Omental fat pad (tissue), 4 donors: Measurements from ENCODE around the gene MAPK9. TPM values are rescaled to one million over a fixed set of nuclear protein-coding genes. Genes with fewer than 3 reads are reported as not detected.

Source experiments
- ATAC-seq: fragments of 150-250 bp; one replicate; pipeline ENCODE4 v1.9.1; 2016; ENCODE audit warnings: mild to moderate bottlenecking, moderate library complexity; ENCODE audit not compliant: low FRiP score
- DNase-seq: peaks from one replicate; pipeline ENCODE4 v3.0.0-alpha.2; 2019; ENCODE audit warnings: low spot score
- CTCF ChIP-seq, 3 donors: fragments of 450-650 bp; IDR thresholded peaks; one replicate each; pipeline ENCODE4 v1.5.1; 2016 to 2017; ENCODE audit warnings: antibody characterized with exemption in 3 of 3, mild to moderate bottlenecking in 3 of 3, moderate library complexity in 2 of 3
- total RNA-seq, 4 donors: library from RNA; depleted of rRNA; stranded (reverse); fragments of >200 nt; gene quantifications; one replicate each; pipeline ENCODE4 v1.1.0, GENCODE V29; 2016

MAPK9 gene
- total RNA-seq, 4 donors from 2014 or later, result 18.6 to 31.6 (median 29.6) TPM

- no peak for ATAC-seq
These were observed 74.1 kb downstream of the MAPK9 start for GRCh38 chr5:180217797-180218196.

GRCh38 chr5:180216646-180217171 lies 75.2 kb downstream of the MAPK9 start:
- no peak for TF ChIP-seq CTCF (IDR thresholded peaks at IDR 0.05)
- no peak for ATAC-seq
- DNase-seq, result no peak

More at GRCh38 chr5:180217797-180218196, 74.1 kb downstream of the MAPK9 start:
- no peak for DNase-seq
- TF ChIP-seq CTCF (IDR thresholded peaks at IDR 0.05), result no peak

GRCh38 chr5:180215783-180216630 lies 75.9 kb downstream of the MAPK9 start:
- no peak for TF ChIP-seq CTCF (IDR thresholded peaks at IDR 0.05)
- DNase-seq, result no peak
- ATAC-seq, result no peak

- ATAC-seq (no peak), DNase-seq (no peak)
- TF ChIP-seq CTCF (IDR thresholded peaks at IDR 0.05), result no peak
These were observed 76.8 kb downstream of the MAPK9 start for GRCh38 chr5:180214870-180215770.

- TF ChIP-seq CTCF (IDR thresholded peaks at IDR 0.05), result no peak
- DNase-seq, result no peak
- ATAC-seq, result no peak
These were observed 78.2 kb downstream of the MAPK9 start for GRCh38 chr5:180213657-180214207.

- no peak for TF ChIP-seq CTCF (IDR thresholded peaks at IDR 0.05)
- no peak for ATAC-seq
- DNase-seq, result no peak
These were observed 78.7 kb downstream of the MAPK9 start for GRCh38 chr5:180213256-180213600.
